CD8-positive, alpha-beta memory T cell (primary cell): ENCODE results near the gene TEX50. TPM values are rescaled to one million over a fixed set of nuclear protein-coding genes. Genes with fewer than 3 reads are reported as not detected.
"Not testable (repeated sequence)": the region's sequence is repeated elsewhere in the genome, so short reads cannot be mapped to it uniquely, and the experiment has no call there.

Experiments used
- CTCF ChIA-PET: fragments of 350-600 bp; sonication (Branson Sonifier 250); formaldehyde crosslinking; loops from one replicate; lab custom pipeline; 2021; ENCODE audit warnings: antibody characterized with exemption; lab: Charles Lee
- POLR2A ChIA-PET: fragments of 350-600 bp; sonication (Branson Sonifier 250); formaldehyde crosslinking; loops from one replicate; lab custom pipeline; 2021; ENCODE audit warnings: antibody characterized with exemption; lab: Charles Lee
- DNase-seq, 5 donors: peaks; one replicate each; pipeline versions ENCODE4 v3.0.0 to v3.0.0-alpha.2; 2020 to 2022; ENCODE audit warnings: mixed read lengths in 1 of 5
- H3K27ac ChIP-seq: one replicate; pipeline ENCODE4 v1.7.0; 2013; ENCODE audit warnings: low read depth, mild to moderate bottlenecking, low read length, moderate library complexity
- H3K27me3 ChIP-seq: 2 replicates; pipeline ENCODE4 v1.7.0; 2013; ENCODE audit warnings: low read length, mild to moderate bottlenecking; ENCODE audit not compliant: insufficient read depth, poor library complexity, severe bottlenecking
- H3K36me3 ChIP-seq: 2 replicates; pipeline ENCODE4 v1.7.0; 2013; ENCODE audit warnings: mild to moderate bottlenecking, low read length, moderate library complexity; ENCODE audit not compliant: insufficient read depth
- H3K4me1 ChIP-seq: 2 replicates; pipeline ENCODE4 v1.7.0; 2013; ENCODE audit warnings: mild to moderate bottlenecking, low read length, moderate library complexity; ENCODE audit not compliant: insufficient read depth
- H3K4me3 ChIP-seq: 2 replicates; pipeline ENCODE4 v1.7.0; 2013; ENCODE audit warnings: mild to moderate bottlenecking, low read length
- H3K9me3 ChIP-seq: 2 replicates; pipeline ENCODE4 v1.7.0; 2013; ENCODE audit warnings: mild to moderate bottlenecking, low read length
- H3K27ac Mint-ChIP-seq, 8 donors: one replicate each; pipeline ENCODE4 v1.8.0; 2020 to 2021; ENCODE audit warnings: mixed read lengths in 8 of 8, mild to moderate bottlenecking in 6 of 8, inconsistent platforms in 3 of 8, moderate library complexity in 3 of 8
- H3K27me3 Mint-ChIP-seq, 2 donors: one replicate each; pipeline ENCODE4 v1.8.0; 2020 to 2021; ENCODE audit warnings: mixed read lengths in 2 of 2, mild to moderate bottlenecking in 1 of 2, moderate library complexity in 1 of 2
- H3K36me3 Mint-ChIP-seq, 3 donors: one replicate each; pipeline ENCODE4 v1.8.0; 2020 to 2021; ENCODE audit warnings: mixed read lengths in 3 of 3, inconsistent platforms in 1 of 3, mild to moderate bottlenecking in 1 of 3
- H3K4me1 Mint-ChIP-seq, 3 donors: one replicate each; pipeline ENCODE4 v1.8.0; 2020 to 2021; ENCODE audit warnings: mixed read lengths in 3 of 3, inconsistent platforms in 1 of 3, mild to moderate bottlenecking in 1 of 3
- H3K4me3 Mint-ChIP-seq, 7 donors: one replicate each; pipeline ENCODE4 v1.8.0; 2020 to 2021; ENCODE audit warnings: mixed read lengths in 7 of 7, mild to moderate bottlenecking in 6 of 7, moderate library complexity in 4 of 7, inconsistent platforms in 2 of 7
- H3K9me3 Mint-ChIP-seq, 5 donors: one replicate each; pipeline ENCODE4 v1.8.0; 2020 to 2022; ENCODE audit warnings: mixed read lengths in 5 of 5, mild to moderate bottlenecking in 3 of 5, moderate library complexity in 2 of 5, inconsistent platforms in 1 of 5
- polyA plus RNA-seq: library from polyadenylated mRNA; unstranded; fragments of 300-500 nt; fragmentation: Illumina TruSeq; gene quantifications from one replicate; pipeline ENCODE4 v1.2.3, GENCODE V29; 2021
- total RNA-seq, 2 experiments: library from RNA; stranded (reverse); gene quantifications; one replicate each; pipeline ENCODE4 v1.2.3, GENCODE V29; 2021

The TEX50 gene
- total and polyA plus RNA-seq, 3 experiments from 2014 or later = not detected

DNA sequence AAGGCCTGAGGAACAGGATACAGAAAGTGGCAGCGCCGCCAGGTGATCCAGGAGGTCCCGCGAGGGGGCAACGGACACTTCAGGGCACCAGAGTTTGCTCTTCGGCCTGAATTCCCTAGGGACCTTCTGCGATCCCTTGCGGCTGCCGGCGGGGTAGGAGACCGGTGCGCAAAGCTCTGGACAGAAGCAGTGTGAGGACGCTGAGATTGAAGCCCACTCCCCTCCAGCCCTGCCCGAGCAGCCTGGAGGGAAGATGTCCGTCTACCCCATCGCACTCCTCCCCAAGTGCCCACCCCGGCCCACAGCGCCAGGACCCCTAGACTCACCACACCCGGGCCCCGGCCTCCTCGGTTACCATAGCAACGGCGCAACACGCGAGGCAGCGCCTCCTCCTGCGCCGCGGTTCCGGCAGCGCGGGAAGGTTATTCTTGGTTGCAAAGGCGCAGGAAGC is 34.4 kb downstream of the TEX50 start, which contains the start of gene ANKRD45:
Gene ANKRD45 (minus strand): TSS at position 361 of the 451 bp plus-strand sequence. CDS start 10,433 bp downstream, outside the sequence.
- Histone ChIP-seq H3K4me3 (no peak within 1 kb of the TSS), H3K9me3 (no peaks in the 10 kb centered on the region), H3K36me3 (no peaks in the 10 kb centered on the region), H3K27me3 (peaks cover 14% of the 10 kb centered on the region), H3K4me1 (no peaks in the 10 kb centered on the region), H3K27ac (peak within 1 kb of the TSS; percentile 68)
- peaks cover 22 to 56% of the 10 kb centered on the region in 2 donors for H3K27me3 Mint-ChIP-seq
- peaks cover 0 to 8% (median 0%) of the 10 kb centered on the region in 3 donors for H3K36me3 Mint-ChIP-seq
- H3K4me1 Mint-ChIP-seq = peaks cover 4 to 15% (median 14%) of the 10 kb centered on the region in 3 donors
- peak in 2 of 5 donors; percentile 4 to 15 for DNase-seq
- POLR2A ChIA-PET = no interaction called here
- peak within 1 kb of the TSS in 5 of 7 donors; percentile 21 to 58 (median 46) for H3K4me3 Mint-ChIP-seq
- CTCF ChIA-PET = no interaction called here
- peak within 1 kb of the TSS in 1 of 8 donors; percentile 17 for H3K27ac Mint-ChIP-seq
- no peaks in the 10 kb centered on the region for H3K9me3 Mint-ChIP-seq

DNA sequence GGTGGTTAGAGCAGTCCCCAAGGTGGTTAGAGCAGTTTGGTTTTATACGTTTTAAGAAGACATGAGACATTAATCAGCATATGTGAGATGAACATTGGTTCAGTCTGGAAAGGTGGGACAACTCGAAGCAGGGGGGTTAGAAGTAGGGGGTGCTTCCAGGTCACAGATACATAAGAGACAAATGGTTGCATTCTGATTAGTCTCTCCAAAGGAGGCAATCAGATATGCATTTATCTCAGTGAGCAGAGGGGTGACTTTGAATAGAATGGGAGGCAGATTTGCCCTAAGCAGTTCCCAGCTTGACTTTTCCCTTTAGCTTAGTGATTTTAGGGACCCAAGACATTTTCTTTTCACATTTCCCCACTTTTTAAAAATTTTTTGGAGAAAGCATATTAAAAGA is 39.4 kb downstream of the TEX50 start:
- H3K36me3 Mint-ChIP-seq = peaks cover 0 to 21% (median 0%) of the 10 kb centered on the region in 3 donors
- H3K27me3 ChIP-seq, H3K4me3 ChIP-seq, H3K9me3 ChIP-seq, H3K4me3 Mint-ChIP-seq, H3K27ac ChIP-seq, H3K4me1 ChIP-seq, H3K4me1 Mint-ChIP-seq, H3K36me3 ChIP-seq, H3K9me3 Mint-ChIP-seq, POLR2A ChIA-PET, DNase-seq, H3K27ac Mint-ChIP-seq, CTCF ChIA-PET: not testable (repeated sequence)
- H3K27me3 Mint-ChIP-seq = peaks cover 27 to 29% of the 10 kb centered on the region in 2 donors

DNA sequence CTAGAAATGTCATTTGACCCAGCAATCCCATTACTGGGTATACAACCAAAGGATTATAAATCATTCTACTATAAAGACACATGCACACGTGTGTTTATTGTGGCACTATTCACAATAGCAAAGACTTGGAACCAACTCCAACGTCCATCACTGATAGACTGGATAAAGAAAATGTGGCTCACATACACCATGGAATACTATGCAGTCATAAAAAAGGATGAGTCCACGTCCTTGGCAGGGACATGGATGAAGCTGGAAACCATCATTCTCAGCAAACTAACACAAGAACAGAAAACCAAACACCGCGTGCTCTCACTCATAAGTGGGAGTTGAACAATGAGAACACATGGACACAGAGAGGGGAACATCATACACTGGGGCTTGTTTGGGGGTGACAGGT is 45.0 kb downstream of the TEX50 start:
- H3K4me3 ChIP-seq, H3K27ac ChIP-seq, H3K27ac Mint-ChIP-seq, H3K4me1 ChIP-seq, POLR2A ChIA-PET, CTCF ChIA-PET, H3K27me3 Mint-ChIP-seq, H3K4me3 Mint-ChIP-seq, H3K9me3 Mint-ChIP-seq, DNase-seq, H3K36me3 ChIP-seq, H3K4me1 Mint-ChIP-seq, H3K27me3 ChIP-seq, H3K9me3 ChIP-seq: not testable (repeated sequence)
- H3K36me3 Mint-ChIP-seq = peaks cover 0 to 14% (median 0%) of the 10 kb centered on the region in 3 donors

DNA sequence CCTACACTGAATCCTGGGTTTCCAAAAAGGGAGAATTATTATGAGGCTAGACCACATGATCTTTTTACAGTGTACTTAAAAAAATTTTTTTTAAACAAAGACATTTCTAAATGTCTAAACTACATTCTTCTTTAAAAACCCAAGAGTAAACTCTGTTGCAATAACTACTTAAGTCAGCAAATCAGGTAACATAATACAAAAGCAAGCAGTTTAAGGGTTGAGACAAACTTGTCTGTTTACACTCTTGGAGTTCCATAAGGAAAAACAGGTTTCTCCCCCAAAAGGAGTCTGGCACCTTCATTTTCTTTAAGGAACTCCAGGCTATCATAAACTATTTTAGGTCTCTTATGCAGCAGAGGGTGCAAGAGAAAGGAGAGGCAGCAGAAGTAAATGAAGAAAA is 47.0 kb downstream of the TEX50 start:
- Histone ChIP-seq H3K4me1 (no peaks in the 10 kb centered on the region), H3K4me3 (no peak overlapping the region), H3K27me3 (no peaks in the 10 kb centered on the region), H3K9me3 (no peaks in the 10 kb centered on the region), H3K36me3 (no peaks in the 10 kb centered on the region), H3K27ac (no peak overlapping the region)
- ChIA-PET CTCF (no interaction called here), POLR2A (no interaction called here)
- DNase-seq = no peak
- Mint-ChIP-seq H3K27ac (no peak overlapping the region), H3K4me1 (no peaks in the 10 kb centered on the region), H3K27me3 (peaks cover 0 to 8% of the 10 kb centered on the region in 2 donors), H3K36me3 (peaks cover 0 to 7% (median 0%) of the 10 kb centered on the region in 3 donors), H3K4me3 (no peak overlapping the region), H3K9me3 (peaks cover 0 to 9% (median 2%) of the 10 kb centered on the region in 5 donors)

DNA sequence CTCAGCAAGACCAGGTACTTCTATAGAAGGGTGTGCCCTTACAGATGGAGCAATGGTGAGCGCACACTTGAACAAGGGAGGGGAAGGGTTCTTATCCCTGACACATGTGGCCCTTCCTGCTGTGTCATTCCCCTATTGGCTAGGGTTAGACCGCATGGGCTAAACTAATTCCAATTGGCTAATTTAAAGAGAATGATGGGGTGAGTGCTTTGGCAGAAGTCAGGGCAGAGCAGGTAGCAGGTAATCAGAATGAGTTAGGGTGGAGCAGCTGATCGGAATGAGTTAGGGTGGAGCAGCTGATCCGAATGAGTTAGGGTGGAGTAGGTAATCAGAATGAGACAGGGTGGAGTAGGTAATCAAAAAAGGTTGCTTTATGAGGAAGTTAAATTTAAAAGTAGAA is 48.7 kb downstream of the TEX50 start:
- H3K9me3 Mint-ChIP-seq, POLR2A ChIA-PET, H3K36me3 Mint-ChIP-seq, H3K4me1 Mint-ChIP-seq, H3K9me3 ChIP-seq, H3K4me3 Mint-ChIP-seq, CTCF ChIA-PET, H3K27me3 Mint-ChIP-seq, H3K27me3 ChIP-seq, H3K4me3 ChIP-seq, H3K4me1 ChIP-seq, H3K27ac ChIP-seq, H3K36me3 ChIP-seq, DNase-seq: not testable (repeated sequence)
- H3K27ac Mint-ChIP-seq = peak overlapping the region in 1 of 8 donors; percentile 33

DNA sequence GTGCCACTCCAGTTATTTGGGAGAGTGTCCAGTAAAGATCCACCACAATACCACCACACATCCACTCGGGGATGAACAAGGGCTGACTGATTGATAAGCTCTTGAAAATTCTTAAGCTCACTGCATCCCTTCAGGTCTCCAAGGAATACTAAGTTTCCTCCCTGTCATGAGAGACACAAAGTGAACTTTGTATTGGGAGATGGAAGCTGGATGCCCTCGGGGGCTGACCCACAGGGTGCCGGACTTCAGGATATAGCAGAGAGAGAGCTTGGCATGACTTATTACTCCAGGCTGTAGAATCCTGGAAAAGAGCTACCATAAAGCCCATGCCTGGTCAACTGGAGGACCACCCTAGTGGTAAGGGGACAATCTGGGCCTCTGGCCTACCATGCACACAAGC is 50.0 kb downstream of the TEX50 start:
- H3K36me3 Mint-ChIP-seq, H3K27me3 Mint-ChIP-seq, H3K27me3 ChIP-seq, H3K9me3 Mint-ChIP-seq, H3K36me3 ChIP-seq, H3K27ac Mint-ChIP-seq, H3K4me1 ChIP-seq, DNase-seq, H3K4me3 Mint-ChIP-seq, H3K27ac ChIP-seq, H3K4me3 ChIP-seq, POLR2A ChIA-PET, H3K9me3 ChIP-seq, CTCF ChIA-PET: not testable (repeated sequence)
- peaks cover 6 to 17% (median 14%) of the 10 kb centered on the region in 3 donors for H3K4me1 Mint-ChIP-seq

Other genes with a start within 250 kb of the TEX50 start
- gene PRDX6, start 158.0 kb upstream of the TEX50 start, total RNA-seq = 100 to 1,000 TPM; 134 to 140 TPM
- 159 TPM for gene PRDX6, start 158.0 kb upstream of the TEX50 start, polyA plus RNA-seq
- not detected for gene SLC9C2, start 32.3 kb upstream of the TEX50 start, total RNA-seq
- not detected for gene SLC9C2, start 32.3 kb upstream of the TEX50 start, polyA plus RNA-seq
- not detected for gene ANKRD45, start 34.5 kb downstream of the TEX50 start, total RNA-seq
- gene ANKRD45, start 34.5 kb downstream of the TEX50 start, polyA plus RNA-seq = not detected
- gene KLHL20, start 79.6 kb downstream of the TEX50 start, total RNA-seq = 10 to 100 TPM; 19.7 to 20.5 TPM
- 25.7 TPM for gene KLHL20, start 79.6 kb downstream of the TEX50 start, polyA plus RNA-seq
- 10 to 100 TPM; 39.4 to 42.5 TPM for gene DARS2, start 189.3 kb downstream of the TEX50 start, total RNA-seq
- gene DARS2, start 189.3 kb downstream of the TEX50 start, polyA plus RNA-seq = 9.4 TPM
- gene CENPL, start 189.5 kb downstream of the TEX50 start, total RNA-seq = 10 to 100 TPM; 24.9 to 27.4 TPM
- 6.2 TPM for gene CENPL, start 189.5 kb downstream of the TEX50 start, polyA plus RNA-seq
- gene GAS5, start 232.7 kb downstream of the TEX50 start, total RNA-seq = 1,000 to 10,000 TPM; 1,056 to 1,102 TPM
- 245 TPM for gene GAS5, start 232.7 kb downstream of the TEX50 start, polyA plus RNA-seq
- gene ZBTB37, start 233.0 kb downstream of the TEX50 start, total RNA-seq = 10 to 100 TPM; 10.4 to 11.0 TPM
- gene ZBTB37, start 233.0 kb downstream of the TEX50 start, polyA plus RNA-seq = 1.3 TPM